Measurements from ENCODE around the gene RALBP1. TPM values are rescaled to one million over a fixed set of nuclear protein-coding genes. Genes with fewer than 3 reads are reported as not detected.

The RALBP1 gene
- total and polyA plus RNA-seq, 9 of the 15 experiments (the other 6 are each of a cell fraction or from before 2014, with no cell fraction given): 10.9 to 70.0 (median 61.3) TPM

DNA sequence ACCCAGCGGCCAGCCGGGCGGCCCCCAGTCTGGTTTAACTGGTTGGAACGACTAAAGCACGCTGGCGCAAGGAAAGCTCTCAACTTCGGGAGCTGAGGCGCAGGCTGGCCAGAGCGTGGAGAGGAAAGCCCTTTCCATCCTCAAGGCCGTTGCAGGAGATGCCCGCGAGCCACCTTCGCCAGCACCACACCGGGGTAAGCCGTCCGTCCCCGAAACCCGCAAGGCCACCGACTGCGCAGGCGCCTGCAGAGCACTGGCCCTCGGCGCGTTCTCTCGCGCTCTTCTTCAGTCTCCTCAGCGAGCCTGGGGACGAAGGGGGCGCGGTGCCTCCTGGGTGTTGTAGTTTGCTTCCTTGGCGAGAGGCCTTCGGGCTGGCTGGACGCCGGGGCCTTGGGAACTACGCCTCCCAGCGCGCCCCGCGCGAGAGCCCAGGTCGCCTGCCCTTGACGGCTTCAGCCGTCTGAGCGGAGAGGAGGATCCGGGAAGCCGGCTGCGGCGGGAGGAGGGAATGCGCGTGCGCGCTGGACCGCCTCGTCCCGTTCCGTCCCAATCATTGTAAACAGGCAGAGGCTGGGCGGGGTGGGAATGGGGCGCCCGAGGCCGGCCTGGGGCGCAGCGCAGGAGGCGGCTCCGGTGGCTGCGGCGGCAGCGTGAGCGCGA, at the start of gene RALBP1 (continued):
- TF ChIP-seq CBFB (CRISPR knock-in tag; IDR thresholded peaks at IDR 0.05) (peak; percentile 56; the same call in 1 of the 2 replicates), KDM5B (IDR thresholded peaks at IDR 0.05; ENCODE audit: insufficient replicate concordance, low read depth, low read length) (peak; percentile 90), CEBPG (CRISPR knock-in tag; IDR thresholded peaks at IDR 0.05) (no peak; the same call in 1 of the 2 replicates), CEBPG (tag; conservative IDR thresholded peaks at IDR 0.05 in 1 of 2, IDR thresholded peaks at IDR 0.05 in 1 of 2) (no peak), MED1 (CRISPR knock-in tag; IDR thresholded peaks at IDR 0.05; ENCODE audit: borderline replicate concordance) (no peak), ATF7 (IDR thresholded peaks at IDR 0.05) (peak; percentile 85), ZFX (CRISPR knock-in tag; IDR thresholded peaks at IDR 0.05) (peak; percentile 71; the same call in 1 of the 2 replicates), ELF1 (tag; IDR thresholded peaks at IDR 0.05) (peak; percentile 82), ZNF778 (CRISPR knock-in tag; IDR thresholded peaks at IDR 0.05) (no peak), NELFE (IDR thresholded peaks at IDR 0.05; ENCODE audit: insufficient read depth, insufficient read length) (no peak), POLR2AphosphoS2 (IDR thresholded peaks at IDR 0.05; ENCODE audit: low read length) (peak; percentile 84; the same call in 1 of the 2 replicates)
- TF ChIP-seq, protein P1, sequence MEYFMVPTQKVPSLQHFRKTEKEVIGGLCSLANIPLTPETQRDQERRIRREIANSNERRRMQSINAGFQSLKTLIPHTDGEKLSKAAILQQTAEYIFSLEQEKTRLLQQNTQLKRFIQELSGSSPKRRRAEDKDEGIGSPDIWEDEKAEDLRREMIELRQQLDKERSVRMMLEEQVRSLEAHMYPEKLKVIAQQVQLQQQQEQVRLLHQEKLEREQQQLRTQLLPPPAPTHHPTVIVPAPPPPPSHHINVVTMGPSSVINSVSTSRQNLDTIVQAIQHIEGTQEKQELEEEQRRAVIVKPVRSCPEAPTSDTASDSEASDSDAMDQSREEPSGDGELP (CRISPR knock-in tag; IDR thresholded peaks at IDR 0.05; ENCODE audit: borderline replicate concordance): peak; percentile 86
- TF ChIP-seq, protein P2, sequence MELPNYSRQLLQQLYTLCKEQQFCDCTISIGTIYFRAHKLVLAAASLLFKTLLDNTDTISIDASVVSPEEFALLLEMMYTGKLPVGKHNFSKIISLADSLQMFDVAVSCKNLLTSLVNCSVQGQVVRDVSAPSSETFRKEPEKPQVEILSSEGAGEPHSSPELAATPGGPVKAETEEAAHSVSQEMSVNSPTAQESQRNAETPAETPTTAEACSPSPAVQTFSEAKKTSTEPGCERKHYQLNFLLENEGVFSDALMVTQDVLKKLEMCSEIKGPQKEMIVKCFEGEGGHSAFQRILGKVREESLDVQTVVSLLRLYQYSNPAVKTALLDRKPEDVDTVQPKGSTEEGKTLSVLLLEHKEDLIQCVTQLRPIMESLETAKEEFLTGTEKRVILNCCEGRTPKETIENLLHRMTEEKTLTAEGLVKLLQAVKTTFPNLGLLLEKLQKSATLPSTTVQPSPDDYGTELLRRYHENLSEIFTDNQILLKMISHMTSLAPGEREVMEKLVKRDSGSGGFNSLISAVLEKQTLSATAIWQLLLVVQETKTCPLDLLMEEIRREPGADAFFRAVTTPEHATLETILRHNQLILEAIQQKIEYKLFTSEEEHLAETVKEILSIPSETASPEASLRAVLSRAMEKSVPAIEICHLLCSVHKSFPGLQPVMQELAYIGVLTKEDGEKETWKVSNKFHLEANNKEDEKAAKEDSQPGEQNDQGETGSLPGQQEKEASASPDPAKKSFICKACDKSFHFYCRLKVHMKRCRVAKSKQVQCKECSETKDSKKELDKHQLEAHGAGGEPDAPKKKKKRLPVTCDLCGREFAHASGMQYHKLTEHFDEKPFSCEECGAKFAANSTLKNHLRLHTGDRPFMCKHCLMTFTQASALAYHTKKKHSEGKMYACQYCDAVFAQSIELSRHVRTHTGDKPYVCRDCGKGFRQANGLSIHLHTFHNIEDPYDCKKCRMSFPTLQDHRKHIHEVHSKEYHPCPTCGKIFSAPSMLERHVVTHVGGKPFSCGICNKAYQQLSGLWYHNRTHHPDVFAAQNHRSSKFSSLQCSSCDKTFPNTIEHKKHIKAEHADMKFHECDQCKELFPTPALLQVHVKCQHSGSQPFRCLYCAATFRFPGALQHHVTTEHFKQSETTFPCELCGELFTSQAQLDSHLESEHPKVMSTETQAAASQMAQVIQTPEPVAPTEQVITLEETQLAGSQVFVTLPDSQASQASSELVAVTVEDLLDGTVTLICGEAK (IDR thresholded peaks at IDR 0.05): peak; percentile 59; the same call in 1 of the 2 replicates
- TF ChIP-seq, protein P2 (CRISPR knock-in tag; IDR thresholded peaks at IDR 0.05): no peak
- TF ChIP-seq, protein P3, sequence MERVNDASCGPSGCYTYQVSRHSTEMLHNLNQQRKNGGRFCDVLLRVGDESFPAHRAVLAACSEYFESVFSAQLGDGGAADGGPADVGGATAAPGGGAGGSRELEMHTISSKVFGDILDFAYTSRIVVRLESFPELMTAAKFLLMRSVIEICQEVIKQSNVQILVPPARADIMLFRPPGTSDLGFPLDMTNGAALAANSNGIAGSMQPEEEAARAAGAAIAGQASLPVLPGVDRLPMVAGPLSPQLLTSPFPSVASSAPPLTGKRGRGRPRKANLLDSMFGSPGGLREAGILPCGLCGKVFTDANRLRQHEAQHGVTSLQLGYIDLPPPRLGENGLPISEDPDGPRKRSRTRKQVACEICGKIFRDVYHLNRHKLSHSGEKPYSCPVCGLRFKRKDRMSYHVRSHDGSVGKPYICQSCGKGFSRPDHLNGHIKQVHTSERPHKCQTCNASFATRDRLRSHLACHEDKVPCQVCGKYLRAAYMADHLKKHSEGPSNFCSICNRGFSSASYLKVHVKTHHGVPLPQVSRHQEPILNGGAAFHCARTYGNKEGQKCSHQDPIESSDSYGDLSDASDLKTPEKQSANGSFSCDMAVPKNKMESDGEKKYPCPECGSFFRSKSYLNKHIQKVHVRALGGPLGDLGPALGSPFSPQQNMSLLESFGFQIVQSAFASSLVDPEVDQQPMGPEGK (CRISPR knock-in tag; IDR thresholded peaks at IDR 0.05; ENCODE audit: borderline replicate concordance): no peak

All from K562 (cell line).